A549 (cell line): Measurements from ENCODE around the gene CD37.

Source experiments
- FOSB ChIP-seq: fragments of 250-450 bp; sonication (Bioruptor Pico); IDR thresholded peaks from 2 replicates; pipeline ENCODE4 v1.5.0; 2020; ENCODE audit warnings: mild to moderate bottlenecking, moderate library complexity
- FOSL2 ChIP-seq, 2 experiments: fragments of 450-650 bp in 1 of 2; fragments of >200 bp in 1 of 2; sonication (Bioruptor Twin) in 1 of 2; formaldehyde crosslinking; IDR thresholded peaks; 2 replicates each; pipeline versions ENCODE4 v1.5.0 to v1.6.1; 2016 to 2020; ENCODE audit warnings: mild to moderate bottlenecking in 1 of 2, moderate library complexity in 1 of 2
- MAFK ChIP-seq: fragments of 450-650 bp; IDR thresholded peaks from 2 replicates; pipeline ENCODE4 v1.6.1; 2014; ENCODE audit not compliant: partially characterized antibody
- MAX ChIP-seq: IDR thresholded peaks from 2 replicates; pipeline ENCODE4 v1.6.1; 2012
- RAD21 ChIP-seq, 2 experiments: fragments of >200 bp in 1 of 2; sonication (Bioruptor Twin) in 1 of 2; formaldehyde crosslinking in 1 of 2; IDR thresholded peaks in 1 of 2; conservative IDR thresholded peaks in 1 of 2; 2 replicates in 1 of 2; 3 replicates in 1 of 2; pipeline ENCODE4 v1.6.1; 2012 to 2018; ENCODE audit warnings: inconsistent platforms in 1 of 2
- SREBF2 ChIP-seq: fragments of 450-650 bp; IDR thresholded peaks from 2 replicates; pipeline ENCODE4 v1.6.1; 2014; ENCODE audit warnings: mild to moderate bottlenecking, moderate library complexity
- TF ChIP-seq, protein P1 (sequence below): fragments of >200 bp; sonication (Bioruptor Twin); formaldehyde crosslinking; IDR thresholded peaks from 3 replicates; pipeline ENCODE4 v1.5.1; 2016
- TF ChIP-seq, protein P2 (sequence below): fragments of 200-600 bp; sonication (generic); IDR thresholded peaks from 2 replicates; pipeline ENCODE4 v1.6.1; 2016; ENCODE audit warnings: antibody characterized with exemption, mild to moderate bottlenecking, moderate library complexity

DNA sequence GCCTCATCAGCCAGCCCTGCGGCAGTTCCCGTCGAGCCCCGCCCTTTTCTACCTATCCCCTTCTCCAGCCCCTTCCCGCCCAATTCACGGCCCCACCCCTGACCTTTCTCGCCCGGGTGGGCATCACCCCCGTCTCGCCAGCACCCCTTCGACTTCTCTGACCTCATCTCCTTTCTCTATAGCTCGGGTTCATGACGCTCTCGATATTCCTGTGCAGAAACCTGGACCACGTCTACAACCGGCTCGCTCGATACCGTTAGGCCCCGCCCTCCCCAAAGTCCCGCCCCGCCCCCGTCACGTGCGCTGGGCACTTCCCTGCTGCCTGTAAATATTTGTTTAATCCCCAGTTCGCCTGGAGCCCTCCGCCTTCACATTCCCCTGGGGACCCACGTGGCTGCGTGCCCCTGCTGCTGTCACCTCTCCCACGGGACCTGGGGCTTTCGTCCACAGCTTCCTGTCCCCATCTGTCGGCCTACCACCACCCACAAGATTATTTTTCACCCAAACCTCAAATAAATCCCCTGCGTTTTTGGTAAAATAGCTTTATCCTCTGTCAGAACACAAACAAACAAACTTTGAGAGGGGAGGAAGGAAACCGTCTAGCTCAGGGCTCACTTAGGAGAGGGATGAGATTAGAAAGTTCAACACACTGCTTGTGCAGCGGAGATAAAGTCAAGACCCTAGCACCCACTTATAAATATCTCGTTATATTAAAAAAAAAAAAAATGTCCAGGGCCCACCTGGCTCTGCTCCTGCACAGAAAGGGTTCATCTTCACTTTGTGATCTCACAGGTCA, 5.1 kb downstream of the CD37 start:
- TF ChIP-seq MAFK, result no peak
- TF ChIP-seq, protein P1, sequence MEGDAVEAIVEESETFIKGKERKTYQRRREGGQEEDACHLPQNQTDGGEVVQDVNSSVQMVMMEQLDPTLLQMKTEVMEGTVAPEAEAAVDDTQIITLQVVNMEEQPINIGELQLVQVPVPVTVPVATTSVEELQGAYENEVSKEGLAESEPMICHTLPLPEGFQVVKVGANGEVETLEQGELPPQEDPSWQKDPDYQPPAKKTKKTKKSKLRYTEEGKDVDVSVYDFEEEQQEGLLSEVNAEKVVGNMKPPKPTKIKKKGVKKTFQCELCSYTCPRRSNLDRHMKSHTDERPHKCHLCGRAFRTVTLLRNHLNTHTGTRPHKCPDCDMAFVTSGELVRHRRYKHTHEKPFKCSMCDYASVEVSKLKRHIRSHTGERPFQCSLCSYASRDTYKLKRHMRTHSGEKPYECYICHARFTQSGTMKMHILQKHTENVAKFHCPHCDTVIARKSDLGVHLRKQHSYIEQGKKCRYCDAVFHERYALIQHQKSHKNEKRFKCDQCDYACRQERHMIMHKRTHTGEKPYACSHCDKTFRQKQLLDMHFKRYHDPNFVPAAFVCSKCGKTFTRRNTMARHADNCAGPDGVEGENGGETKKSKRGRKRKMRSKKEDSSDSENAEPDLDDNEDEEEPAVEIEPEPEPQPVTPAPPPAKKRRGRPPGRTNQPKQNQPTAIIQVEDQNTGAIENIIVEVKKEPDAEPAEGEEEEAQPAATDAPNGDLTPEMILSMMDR, result no peak
- TF ChIP-seq FOSB (CRISPR knock-in tag), result no peak
- TF ChIP-seq, protein P2, sequence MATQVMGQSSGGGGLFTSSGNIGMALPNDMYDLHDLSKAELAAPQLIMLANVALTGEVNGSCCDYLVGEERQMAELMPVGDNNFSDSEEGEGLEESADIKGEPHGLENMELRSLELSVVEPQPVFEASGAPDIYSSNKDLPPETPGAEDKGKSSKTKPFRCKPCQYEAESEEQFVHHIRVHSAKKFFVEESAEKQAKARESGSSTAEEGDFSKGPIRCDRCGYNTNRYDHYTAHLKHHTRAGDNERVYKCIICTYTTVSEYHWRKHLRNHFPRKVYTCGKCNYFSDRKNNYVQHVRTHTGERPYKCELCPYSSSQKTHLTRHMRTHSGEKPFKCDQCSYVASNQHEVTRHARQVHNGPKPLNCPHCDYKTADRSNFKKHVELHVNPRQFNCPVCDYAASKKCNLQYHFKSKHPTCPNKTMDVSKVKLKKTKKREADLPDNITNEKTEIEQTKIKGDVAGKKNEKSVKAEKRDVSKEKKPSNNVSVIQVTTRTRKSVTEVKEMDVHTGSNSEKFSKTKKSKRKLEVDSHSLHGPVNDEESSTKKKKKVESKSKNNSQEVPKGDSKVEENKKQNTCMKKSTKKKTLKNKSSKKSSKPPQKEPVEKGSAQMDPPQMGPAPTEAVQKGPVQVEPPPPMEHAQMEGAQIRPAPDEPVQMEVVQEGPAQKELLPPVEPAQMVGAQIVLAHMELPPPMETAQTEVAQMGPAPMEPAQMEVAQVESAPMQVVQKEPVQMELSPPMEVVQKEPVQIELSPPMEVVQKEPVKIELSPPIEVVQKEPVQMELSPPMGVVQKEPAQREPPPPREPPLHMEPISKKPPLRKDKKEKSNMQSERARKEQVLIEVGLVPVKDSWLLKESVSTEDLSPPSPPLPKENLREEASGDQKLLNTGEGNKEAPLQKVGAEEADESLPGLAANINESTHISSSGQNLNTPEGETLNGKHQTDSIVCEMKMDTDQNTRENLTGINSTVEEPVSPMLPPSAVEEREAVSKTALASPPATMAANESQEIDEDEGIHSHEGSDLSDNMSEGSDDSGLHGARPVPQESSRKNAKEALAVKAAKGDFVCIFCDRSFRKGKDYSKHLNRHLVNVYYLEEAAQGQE, result no peak
- TF ChIP-seq SREBF2, result no peak
- TF ChIP-seq MAX, result no peak
- TF ChIP-seq FOSL2 (IDR thresholded peaks at IDR 0.05), result no peak
- no peak for TF ChIP-seq FOSL2 (CRISPR knock-in tag; IDR thresholded peaks at IDR 0.05)
- TF ChIP-seq RAD21 (conservative IDR thresholded peaks at IDR 0.05 in 1 of 2, IDR thresholded peaks at IDR 0.05 in 1 of 2), result no peak
